SH-SY5Y (cell line): Measurements from ENCODE around the gene MPDZ.

Experiments used
- GATA2 ChIP-seq: IDR thresholded peaks from 2 replicates; pipeline ENCODE4 v1.6.1; 2011; ENCODE audit warnings: mild to moderate bottlenecking, low read depth, low read length
- GATA3 ChIP-seq: IDR thresholded peaks from 2 replicates; pipeline ENCODE4 v1.6.1; 2011; ENCODE audit warnings: low read depth, mild to moderate bottlenecking, low read length, moderate library complexity

The MPDZ gene

GRCh38 chr9:13142776-13143175 is 136.7 kb downstream of the MPDZ start:
- TF ChIP-seq GATA2 (no peak), GATA3 (no peak)

GRCh38 chr9:13141629-13142028 is 137.9 kb downstream of the MPDZ start:
- TF ChIP-seq GATA3 (no peak), GATA2 (no peak)

GRCh38 chr9:13140843-13141592 is 138.5 kb downstream of the MPDZ start:
- TF ChIP-seq GATA2 (no peak), GATA3 (no peak)

DNA sequence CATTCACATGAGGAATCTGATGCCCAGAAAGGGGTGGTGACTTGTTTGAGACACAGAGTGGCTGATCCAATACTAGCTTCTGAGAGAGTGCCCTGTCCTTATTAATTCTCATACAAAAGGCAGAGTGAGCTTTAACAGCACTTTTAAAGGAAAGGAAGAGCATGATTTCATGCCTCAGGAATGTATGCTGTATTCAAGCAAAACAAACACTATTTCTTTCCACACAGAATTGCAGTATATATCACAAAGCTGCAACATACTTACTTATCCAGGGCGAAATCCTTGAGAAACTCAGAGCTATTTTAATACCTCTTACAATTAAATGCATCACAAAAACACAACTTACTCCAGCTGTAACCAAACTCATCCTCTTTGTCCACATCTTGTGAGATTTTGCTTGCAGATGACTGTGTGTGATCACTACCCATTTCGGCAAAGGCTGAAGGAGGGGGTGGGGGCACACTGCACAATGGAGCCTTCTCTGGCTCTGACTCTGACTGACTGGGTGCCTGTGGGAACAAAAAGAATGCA is 139.8 kb downstream of the MPDZ start:
- TF ChIP-seq GATA2: no peak
- TF ChIP-seq GATA3: no peak

DNA sequence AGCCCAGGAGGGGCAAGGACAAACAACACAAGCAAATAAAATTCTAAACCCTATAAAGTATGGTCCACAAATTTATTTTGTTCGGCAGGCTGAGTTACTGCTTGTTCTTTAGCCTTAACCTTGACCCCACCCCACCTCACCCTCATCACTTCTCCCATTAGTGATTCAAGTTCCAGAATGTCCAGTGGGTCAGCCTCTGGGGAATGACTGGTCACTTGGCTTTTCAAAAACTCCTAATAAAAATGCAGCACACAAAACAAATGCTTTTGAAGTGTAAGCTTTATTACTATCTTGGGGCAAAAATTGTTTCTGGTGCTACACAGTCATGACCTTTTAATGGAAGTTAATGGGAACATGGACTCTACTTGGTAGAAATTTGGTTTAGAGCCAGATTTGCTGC is 142.1 kb downstream of the MPDZ start:
- TF ChIP-seq GATA3 (no peak), GATA2 (no peak)

GRCh38 chr9:13131991-13132390 is 147.5 kb downstream of the MPDZ start:
- TF ChIP-seq GATA2 (no peak), GATA3 (no peak)

GRCh38 chr9:13131416-13131815 is 148.1 kb downstream of the MPDZ start:
- no peak for TF ChIP-seq GATA2
- TF ChIP-seq GATA3: no peak

DNA sequence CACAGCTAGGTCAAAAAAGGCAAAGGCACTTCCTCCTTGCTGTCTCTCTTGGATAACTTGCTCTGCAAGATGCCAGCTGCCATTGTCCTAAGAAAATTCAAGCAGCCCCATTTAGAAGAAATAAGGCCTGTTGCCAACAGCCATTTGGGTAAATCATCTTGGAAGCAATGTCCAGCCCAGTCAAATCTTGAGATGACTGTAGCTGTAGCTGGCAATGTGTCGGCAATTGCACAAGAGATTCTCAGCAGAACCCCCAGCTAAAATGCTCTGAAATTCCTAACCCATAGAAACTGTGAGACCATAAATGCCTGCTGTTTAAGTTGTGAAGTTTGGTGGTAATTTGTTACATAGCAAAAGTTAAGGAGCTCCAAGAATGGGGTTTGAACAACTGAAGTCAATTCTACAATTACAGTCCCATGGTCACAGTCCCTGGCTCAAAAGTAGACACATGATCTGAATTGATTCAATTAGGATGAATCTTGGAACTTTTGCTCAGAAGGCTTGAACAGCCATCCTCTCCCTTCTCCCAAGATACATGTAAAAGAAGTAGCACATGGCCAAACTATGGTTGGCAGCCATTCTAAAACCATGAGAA is 151.1 kb downstream of the MPDZ start:
- TF ChIP-seq GATA3 (no peak), GATA2 (no peak)

DNA sequence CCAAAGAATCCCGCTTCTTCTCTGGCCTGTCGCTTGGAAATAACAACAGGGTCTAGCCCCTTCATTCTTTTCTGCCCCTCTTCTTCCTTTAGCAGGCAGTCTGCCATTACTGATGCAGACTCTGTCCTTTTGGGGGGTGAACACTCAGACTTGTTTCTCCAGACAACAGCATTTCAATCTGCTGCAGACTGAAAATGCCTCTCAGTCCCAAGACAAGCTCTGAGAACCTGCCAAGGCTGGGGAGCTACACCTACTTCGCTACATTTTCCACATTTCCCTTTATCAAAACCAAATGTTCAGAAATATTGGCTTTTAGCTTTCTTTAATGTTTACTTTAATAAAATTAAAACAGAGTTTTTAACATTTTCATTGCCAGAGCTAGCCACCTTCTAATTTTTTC is 152.4 kb downstream of the MPDZ start:
- TF ChIP-seq GATA2 (no peak), GATA3 (no peak)

DNA sequence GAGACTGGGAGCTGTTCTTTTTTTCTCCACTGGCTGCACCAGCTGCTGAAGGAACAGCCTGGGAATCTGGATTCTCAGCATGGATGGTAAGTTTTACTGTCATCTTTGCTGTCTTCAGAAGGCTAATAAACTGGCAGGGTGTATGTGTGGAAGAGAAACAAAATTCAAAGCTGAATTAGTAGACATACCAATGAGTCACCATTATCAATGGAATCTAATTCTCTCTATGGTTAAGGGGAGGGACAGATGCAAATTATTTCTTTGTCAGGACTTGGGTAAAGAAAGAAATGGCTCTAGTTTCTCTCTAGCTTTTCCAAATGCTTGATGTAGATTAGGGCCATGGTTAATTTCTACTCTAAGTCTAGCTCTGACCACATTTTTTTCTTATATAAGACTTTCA is 154.2 kb downstream of the MPDZ start:
- no peak for TF ChIP-seq GATA2
- no peak for TF ChIP-seq GATA3

GRCh38 chr9:13122756-13123369 is 156.6 kb downstream of the MPDZ start:
- TF ChIP-seq GATA3 (no peak), GATA2 (no peak)

- TF ChIP-seq GATA3 (no peak), GATA2 (no peak)
Measured at GRCh38 chr9:13118313-13118712, 161.2 kb downstream of the MPDZ start.

DNA sequence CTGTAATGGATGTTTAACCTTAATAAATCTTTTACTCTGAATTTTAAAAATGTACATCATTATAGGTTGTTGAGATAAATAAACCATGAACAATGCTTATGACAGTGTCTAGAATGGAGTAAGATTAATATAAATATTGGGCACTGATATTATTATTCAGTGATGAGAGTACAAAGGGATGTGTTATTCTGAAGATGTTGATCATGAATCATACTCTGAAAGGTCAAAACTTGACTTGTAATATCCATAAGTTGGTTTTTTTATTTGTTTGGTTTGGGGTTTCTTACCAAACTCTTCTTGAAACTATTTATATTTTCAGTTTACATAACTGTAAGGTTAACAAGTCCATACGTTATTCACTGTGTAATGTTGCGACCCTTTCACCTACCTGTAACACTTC is 163.2 kb downstream of the MPDZ start:
- TF ChIP-seq GATA2 (no peak), GATA3 (no peak)

GRCh38 chr9:13113751-13114150 is 165.7 kb downstream of the MPDZ start:
- TF ChIP-seq GATA2: no peak
- no peak for TF ChIP-seq GATA3

GRCh38 chr9:13113216-13113615 is 166.3 kb downstream of the MPDZ start:
- TF ChIP-seq GATA3: no peak
- TF ChIP-seq GATA2: no peak
